ENCODE results near the gene SMYD4. TPM values are rescaled to one million over a fixed set of nuclear protein-coding genes. Genes with fewer than 3 reads are reported as not detected.

SMYD4 gene, protein sequence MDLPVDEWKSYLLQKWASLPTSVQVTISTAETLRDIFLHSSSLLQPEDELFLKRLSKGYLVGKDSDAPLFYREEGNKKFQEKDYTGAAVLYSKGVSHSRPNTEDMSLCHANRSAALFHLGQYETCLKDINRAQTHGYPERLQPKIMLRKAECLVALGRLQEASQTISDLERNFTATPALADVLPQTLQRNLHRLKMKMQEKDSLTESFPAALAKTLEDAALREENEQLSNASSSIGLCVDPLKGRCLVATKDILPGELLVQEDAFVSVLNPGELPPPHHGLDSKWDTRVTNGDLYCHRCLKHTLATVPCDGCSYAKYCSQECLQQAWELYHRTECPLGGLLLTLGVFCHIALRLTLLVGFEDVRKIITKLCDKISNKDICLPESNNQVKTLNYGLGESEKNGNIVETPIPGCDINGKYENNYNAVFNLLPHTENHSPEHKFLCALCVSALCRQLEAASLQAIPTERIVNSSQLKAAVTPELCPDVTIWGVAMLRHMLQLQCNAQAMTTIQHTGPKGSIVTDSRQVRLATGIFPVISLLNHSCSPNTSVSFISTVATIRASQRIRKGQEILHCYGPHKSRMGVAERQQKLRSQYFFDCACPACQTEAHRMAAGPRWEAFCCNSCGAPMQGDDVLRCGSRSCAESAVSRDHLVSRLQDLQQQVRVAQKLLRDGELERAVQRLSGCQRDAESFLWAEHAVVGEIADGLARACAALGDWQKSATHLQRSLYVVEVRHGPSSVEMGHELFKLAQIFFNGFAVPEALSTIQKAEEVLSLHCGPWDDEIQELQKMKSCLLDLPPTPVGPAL
- 10 to 100 TPM in 2 of 4 donors, 1 to 10 TPM in 2; 9.4 to 13.0 (median 10.0) TPM for total RNA-seq

DNA sequence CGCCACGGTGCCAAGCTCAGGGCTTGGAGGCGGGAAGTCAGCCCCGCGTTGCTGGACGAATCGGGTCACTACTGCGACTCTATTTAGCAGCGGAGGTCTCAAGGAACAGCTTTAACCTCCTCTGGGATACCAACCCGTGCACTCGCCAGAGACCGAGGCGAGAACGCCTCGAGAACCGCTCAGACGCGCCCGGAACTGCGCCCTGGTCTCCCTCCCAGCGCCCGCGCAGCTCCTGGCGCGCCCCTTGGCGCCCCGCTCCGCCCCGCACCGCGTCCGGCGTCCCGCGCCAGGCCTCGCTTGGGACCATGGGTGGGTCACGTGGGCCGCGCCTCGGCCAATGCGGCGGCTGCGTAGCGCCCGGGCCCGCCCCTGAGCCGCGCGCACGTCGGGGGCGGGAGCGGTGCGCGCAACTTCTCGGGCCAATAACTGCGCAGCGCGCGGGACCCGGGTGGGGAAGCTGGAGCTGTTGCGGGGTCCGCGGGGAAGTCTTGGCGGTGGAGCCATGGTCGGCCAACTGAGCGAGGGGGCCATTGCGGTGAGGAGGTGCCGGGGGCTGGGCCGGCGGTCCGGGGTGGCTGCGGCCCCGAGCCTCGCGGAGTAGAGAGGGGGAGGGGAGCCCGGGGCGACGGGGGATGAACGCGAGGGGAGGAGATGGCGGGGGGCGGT is at the start of gene SMYD4, which contains the start of gene RPA1:
TSS of gene SMYD4 (minus strand) at position 311 of the 666 bp plus-strand sequence. CDS start 1,908 bp downstream, outside the sequence.
TSS of gene RPA1 (plus strand) at position 414 of the 666 bp plus-strand sequence. CDS start at position 503, 89 bp downstream.
- intact Hi-C loops (cut with DNase I; ENCODE audit: low total_unique reads): no loop called here
- DNase-seq (ENCODE audit: low spot score in 2 of 2): peak; percentile 76 to 97
- 0 to 5% methylated on average over 11 to 52 of the region's 83 CpGs for WGBS, 2 donors
- TF ChIP-seq, protein P1, sequence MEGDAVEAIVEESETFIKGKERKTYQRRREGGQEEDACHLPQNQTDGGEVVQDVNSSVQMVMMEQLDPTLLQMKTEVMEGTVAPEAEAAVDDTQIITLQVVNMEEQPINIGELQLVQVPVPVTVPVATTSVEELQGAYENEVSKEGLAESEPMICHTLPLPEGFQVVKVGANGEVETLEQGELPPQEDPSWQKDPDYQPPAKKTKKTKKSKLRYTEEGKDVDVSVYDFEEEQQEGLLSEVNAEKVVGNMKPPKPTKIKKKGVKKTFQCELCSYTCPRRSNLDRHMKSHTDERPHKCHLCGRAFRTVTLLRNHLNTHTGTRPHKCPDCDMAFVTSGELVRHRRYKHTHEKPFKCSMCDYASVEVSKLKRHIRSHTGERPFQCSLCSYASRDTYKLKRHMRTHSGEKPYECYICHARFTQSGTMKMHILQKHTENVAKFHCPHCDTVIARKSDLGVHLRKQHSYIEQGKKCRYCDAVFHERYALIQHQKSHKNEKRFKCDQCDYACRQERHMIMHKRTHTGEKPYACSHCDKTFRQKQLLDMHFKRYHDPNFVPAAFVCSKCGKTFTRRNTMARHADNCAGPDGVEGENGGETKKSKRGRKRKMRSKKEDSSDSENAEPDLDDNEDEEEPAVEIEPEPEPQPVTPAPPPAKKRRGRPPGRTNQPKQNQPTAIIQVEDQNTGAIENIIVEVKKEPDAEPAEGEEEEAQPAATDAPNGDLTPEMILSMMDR (IDR thresholded peaks at IDR 0.05): no peak
- TF ChIP-seq POLR2A (IDR thresholded peaks at IDR 0.05): peak in 1 of 2 donors; percentile 31
- H3K4me3 ChIP-seq (ENCODE audit: low read depth, poor library complexity, severe bottlenecking): peak within 1 kb of the TSS; percentile 80

DNA sequence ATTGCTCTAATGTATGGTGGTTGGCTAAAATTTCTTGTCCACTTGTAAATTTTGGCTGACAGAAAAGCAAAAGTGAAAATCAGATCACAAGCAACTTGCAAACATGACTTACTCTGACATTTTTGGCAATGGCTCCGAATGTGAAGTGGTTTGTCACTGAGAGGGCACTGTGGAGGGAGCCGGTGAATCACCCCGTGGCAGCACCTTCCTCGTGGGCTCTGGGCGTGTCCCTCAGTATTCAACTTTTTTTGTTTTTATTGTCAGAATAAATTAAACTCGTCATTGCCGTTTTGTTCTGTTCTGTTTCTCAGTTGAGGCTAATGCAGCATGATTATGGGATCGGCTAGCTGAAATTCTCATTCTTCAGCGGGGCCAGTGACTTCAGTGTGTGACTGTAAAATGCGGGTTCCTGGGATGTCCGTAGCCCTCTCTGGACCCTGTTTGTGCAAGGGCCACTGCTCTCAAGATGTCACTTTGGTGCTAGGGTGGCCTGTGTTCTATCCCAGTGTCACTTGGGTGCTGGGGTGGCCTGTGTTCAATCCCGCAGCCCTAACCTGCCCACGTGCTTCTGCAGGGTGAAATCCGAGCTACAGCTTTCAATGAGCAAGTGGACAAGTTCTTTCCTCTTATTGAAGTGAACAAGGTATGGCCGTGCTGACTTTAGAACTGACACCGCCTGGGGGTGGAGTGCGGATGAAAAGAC is 48.9 kb upstream of the SMYD4 start:
- WGBS, 2 donors: 84 to 87% methylated on average over 17 of the region's 17 CpGs
- intact Hi-C loops (cut with DNase I; ENCODE audit: low total_unique reads): loop anchor here (10.0 kb wide), 1 partner anchor 154 kb away; the partner anchor contains the start of gene WDR81
- TF ChIP-seq, protein P1 (IDR thresholded peaks at IDR 0.05): no peak
- no peak for TF ChIP-seq POLR2A (IDR thresholded peaks at IDR 0.05)
- DNase-seq (ENCODE audit: low spot score in 2 of 2): no peak
- H3K4me3 ChIP-seq (ENCODE audit: low read depth, poor library complexity, severe bottlenecking): no peak overlapping the region

DNA sequence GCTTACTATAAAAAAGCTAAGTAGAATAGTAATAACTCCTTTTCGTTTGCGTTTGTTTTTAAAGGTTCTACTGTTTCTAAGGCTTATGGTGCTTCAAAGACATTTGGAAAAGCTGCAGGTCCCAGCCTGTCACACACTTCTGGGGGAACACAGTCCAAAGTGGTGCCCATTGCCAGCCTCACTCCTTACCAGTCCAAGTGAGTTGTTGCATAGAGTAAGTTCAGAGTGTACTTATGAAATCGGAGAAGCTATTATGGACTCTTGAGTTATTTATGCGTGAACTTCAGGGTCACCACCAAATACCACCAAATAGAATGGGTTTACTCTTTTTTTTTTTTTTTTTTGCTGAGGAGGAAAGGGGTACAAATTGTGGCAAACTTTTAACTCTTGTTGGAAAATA is 45.9 kb upstream of the SMYD4 start:
- TF ChIP-seq, protein P1 (IDR thresholded peaks at IDR 0.05): no peak
- TF ChIP-seq POLR2A (IDR thresholded peaks at IDR 0.05): no peak
- 87 to 89% methylated on average over 4 of the region's 4 CpGs for WGBS, 2 donors
- intact Hi-C loops (cut with DNase I; ENCODE audit: low total_unique reads): loop anchor here (10.0 kb wide), 1 partner anchor 151 kb away; the partner anchor contains the start of gene WDR81
- no peak overlapping the region for H3K4me3 ChIP-seq (ENCODE audit: low read depth, poor library complexity, severe bottlenecking)
- no peak for DNase-seq (ENCODE audit: low spot score in 2 of 2)

DNA sequence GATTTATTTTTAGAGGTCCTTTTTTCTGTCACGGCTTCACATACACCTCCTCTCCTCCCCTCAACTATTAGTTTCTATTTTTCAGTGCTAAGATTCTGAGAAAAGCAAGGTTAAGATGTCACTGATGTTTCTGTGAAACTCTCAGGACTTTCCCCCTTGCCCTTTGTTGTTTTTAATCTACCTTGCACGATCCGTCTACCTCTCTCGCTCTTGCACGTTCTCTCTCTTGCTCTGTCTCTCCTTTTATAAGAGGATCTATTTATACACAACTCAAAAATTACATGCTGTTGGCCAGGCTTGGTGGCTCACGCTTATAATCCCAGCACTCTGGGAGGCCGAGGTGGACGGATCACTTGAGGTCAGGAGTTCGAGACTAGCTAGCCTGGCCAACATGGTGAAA is 43.7 kb upstream of the SMYD4 start:
- intact Hi-C loops (cut with DNase I; ENCODE audit: low total_unique reads): loop anchor here (10.0 kb wide), 1 partner anchor 149 kb away; the partner anchor contains the start of gene WDR81
- WGBS, 2 donors: 94% methylated on average over 9 of the region's 9 CpGs

More for the DNA sequence above, 43.7 kb upstream of the SMYD4 start:
- TF ChIP-seq, protein P1 (IDR thresholded peaks at IDR 0.05): no peak
- no peak for TF ChIP-seq POLR2A (IDR thresholded peaks at IDR 0.05)
- DNase-seq (ENCODE audit: low spot score in 2 of 2): no peak
- H3K4me3 ChIP-seq (ENCODE audit: low read depth, poor library complexity, severe bottlenecking): no peak overlapping the region
